GM19035 (cell line): Measurements from ENCODE around the gene NUP85.
"Not testable (repeated sequence)": the region's sequence is repeated elsewhere in the genome, so short reads cannot be mapped to it uniquely, and the experiment has no call there.

Source experiments
- ATAC-seq: cut with Tn5 transposase; IDR thresholded peaks from one replicate; pipeline ENCODE4 v1.9.1; 2021; ENCODE audit not compliant: unreplicated experiment

NUP85 gene

GRCh38 chr17:75199886-75200618 lies 5.4 kb upstream of the NUP85 start:
- no peak for ATAC-seq

GRCh38 chr17:75205793-75206163 lies 299 bp downstream of the NUP85 start:
- no peak for ATAC-seq

- not testable (repeated sequence) for ATAC-seq
These were observed 1.6 kb downstream of the NUP85 start for GRCh38 chr17:75207050-75207407.

- ATAC-seq: no peak
These were observed 2.3 kb downstream of the NUP85 start for GRCh38 chr17:75207760-75208159.

- no peak for ATAC-seq
These were observed 2.7 kb downstream of the NUP85 start for GRCh38 chr17:75208161-75208560.

- no peak for ATAC-seq
These were observed 3.6 kb downstream of the NUP85 start for GRCh38 chr17:75209061-75209460.

GRCh38 chr17:75218131-75218530 lies 12.7 kb downstream of the NUP85 start:
- ATAC-seq: no peak

GRCh38 chr17:75219815-75220214 lies 14.3 kb downstream of the NUP85 start:
- ATAC-seq: no peak

- no peak for ATAC-seq
These were observed 19.5 kb downstream of the NUP85 start for GRCh38 chr17:75225016-75225415.

- ATAC-seq: no peak
These were observed 22.2 kb downstream of the NUP85 start for GRCh38 chr17:75227729-75228128.

- ATAC-seq: no peak
These were observed 22.8 kb downstream of the NUP85 start for GRCh38 chr17:75228305-75228704.

- no peak for ATAC-seq
These were observed 23.4 kb downstream of the NUP85 start for GRCh38 chr17:75228847-75229246.

GRCh38 chr17:75231071-75231470 lies 25.6 kb downstream of the NUP85 start:
- no peak for ATAC-seq

- ATAC-seq: no peak
These were observed 26.4 kb downstream of the NUP85 start for GRCh38 chr17:75231741-75232464.

GRCh38 chr17:75232786-75233185 lies 27.3 kb downstream of the NUP85 start:
- no peak for ATAC-seq

- no peak for ATAC-seq
These were observed 31.9 kb downstream of the NUP85 start for GRCh38 chr17:75237100-75238014.

GRCh38 chr17:75238020-75238580 lies 32.6 kb downstream of the NUP85 start:
- ATAC-seq: no peak

GRCh38 chr17:75238684-75239191 lies 33.3 kb downstream of the NUP85 start:
- ATAC-seq: no peak

- ATAC-seq: no peak
These were observed 33.7 kb downstream of the NUP85 start for GRCh38 chr17:75239214-75239613.

- ATAC-seq: no peak
These were observed 34.4 kb downstream of the NUP85 start for GRCh38 chr17:75239778-75240393.
